Stimulated activated CD4-positive, alpha-beta T cell treated with anti-CD3 and anti-CD28 coated beads, TNF-alpha, amount 100 ng/mL, for 24 hours (primary cell): ENCODE measurements around the gene LXN.
"Not testable (repeated sequence)": the region's sequence is repeated elsewhere in the genome, so short reads cannot be mapped to it uniquely, and the experiment has no call there.

Experiments used
- DNase-seq, 3 experiments: peaks; one replicate each; pipeline ENCODE4 v3.0.0-alpha.2; 2020; ENCODE audit warnings: low read depth in 3 of 3

LXN gene

GRCh38 chr3:158672215-158673176, at the start of gene LXN:
TSS of gene LXN (minus strand) at chr3:158672648. CDS start at chr3:158672478, 170 bp downstream.
- peak; percentile 45 to 80 (median 49) for DNase-seq

- DNase-seq, result no peak
These were observed 49.7 kb upstream of the LXN start for GRCh38 chr3:158722108-158722507.

- DNase-seq, result no peak
These were observed 46.2 kb upstream of the LXN start for GRCh38 chr3:158718490-158719170.

GRCh38 chr3:158717576-158717975, 45.1 kb upstream of the LXN start:
- no peak for DNase-seq

GRCh38 chr3:158713094-158713499, 40.6 kb upstream of the LXN start:
- DNase-seq, result no peak

- DNase-seq, result no peak
These were observed 40.0 kb upstream of the LXN start for GRCh38 chr3:158712443-158712842.

GRCh38 chr3:158711886-158712285, 39.4 kb upstream of the LXN start:
- DNase-seq, result no peak

- DNase-seq, result no peak
These were observed 38.2 kb upstream of the LXN start for GRCh38 chr3:158710601-158711000.

GRCh38 chr3:158709666-158710083, 37.2 kb upstream of the LXN start:
- no peak for DNase-seq

GRCh38 chr3:158703566-158703965, 31.1 kb upstream of the LXN start:
- no peak for DNase-seq

GRCh38 chr3:158702815-158703481, 30.5 kb upstream of the LXN start:
- DNase-seq, result no peak

- DNase-seq, result no peak
These were observed 29.1 kb upstream of the LXN start for GRCh38 chr3:158701420-158702065.

GRCh38 chr3:158700559-158700958, 28.1 kb upstream of the LXN start:
- no peak for DNase-seq

- no peak for DNase-seq
These were observed 24.2 kb upstream of the LXN start for GRCh38 chr3:158696618-158697017.

- DNase-seq, result not testable (repeated sequence)
These were observed 21.5 kb upstream of the LXN start for GRCh38 chr3:158693866-158694456.

- DNase-seq, result no peak
These were observed 12.7 kb upstream of the LXN start for GRCh38 chr3:158685159-158685558.

- DNase-seq, result no peak
These were observed 10.9 kb upstream of the LXN start for GRCh38 chr3:158683230-158683962.

- no peak for DNase-seq
These were observed 8.4 kb upstream of the LXN start for GRCh38 chr3:158680861-158681260.

GRCh38 chr3:158679547-158680000, 7.1 kb upstream of the LXN start:
- DNase-seq, result no peak

- DNase-seq, result no peak
These were observed 6.2 kb upstream of the LXN start for GRCh38 chr3:158678687-158679086.

GRCh38 chr3:158671821-158672214, 630 bp downstream of the LXN start:
- no peak for DNase-seq
